HG02884 (cell line): Measurements from ENCODE around the gene FUOM.
"Not testable (repeated sequence)": the region's sequence is repeated elsewhere in the genome, so short reads cannot be mapped to it uniquely, and the experiment has no call there.

ENCODE experiments used
- ATAC-seq: cut with Tn5 transposase; IDR thresholded peaks from one replicate; pipeline ENCODE4 v1.9.1; 2021; ENCODE audit warnings: mild to moderate bottlenecking, moderate library complexity; ENCODE audit not compliant: unreplicated experiment

The FUOM gene

DNA sequence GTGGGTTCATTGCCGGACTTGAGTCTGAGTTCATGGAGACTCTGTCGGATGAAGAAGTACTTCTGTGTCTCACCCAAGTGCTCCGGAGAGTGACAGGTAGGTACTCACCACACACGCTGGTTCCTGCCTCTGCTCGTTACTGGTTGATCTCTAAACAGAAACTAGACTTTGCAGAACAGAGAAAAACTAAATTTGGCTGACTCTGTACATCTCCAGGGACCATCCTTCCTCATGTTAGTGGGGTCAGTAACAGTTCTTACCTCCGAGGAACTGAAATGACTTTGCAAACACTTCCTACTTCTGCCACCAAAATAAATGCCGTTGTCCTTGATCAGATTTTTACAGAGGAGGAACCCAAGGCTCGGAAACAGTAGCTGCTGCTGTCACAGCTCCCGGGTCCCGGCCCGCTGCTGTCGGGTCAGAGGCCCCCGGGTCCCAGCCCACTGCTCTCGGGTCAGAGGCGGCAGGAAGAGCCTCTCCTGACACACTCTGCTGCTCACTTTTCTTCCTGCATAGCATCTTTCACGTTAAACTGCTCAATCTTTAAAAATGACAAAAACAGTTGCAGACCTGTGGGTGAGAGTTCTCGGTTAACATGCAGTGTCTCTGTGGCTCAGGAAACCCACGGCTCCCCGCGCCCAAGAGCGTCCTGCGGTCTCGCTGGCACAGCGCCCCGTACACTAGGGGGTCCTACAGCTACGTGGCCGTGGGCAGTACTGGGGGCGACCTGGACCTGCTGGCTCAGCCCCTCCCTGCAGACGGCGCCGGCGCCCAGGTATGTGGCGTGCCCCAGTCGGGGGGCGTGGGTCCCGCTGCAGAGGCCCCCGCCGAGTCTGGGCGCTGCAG, 31.4 kb upstream of the FUOM start:
- ATAC-seq, result peak; percentile 85

DNA sequence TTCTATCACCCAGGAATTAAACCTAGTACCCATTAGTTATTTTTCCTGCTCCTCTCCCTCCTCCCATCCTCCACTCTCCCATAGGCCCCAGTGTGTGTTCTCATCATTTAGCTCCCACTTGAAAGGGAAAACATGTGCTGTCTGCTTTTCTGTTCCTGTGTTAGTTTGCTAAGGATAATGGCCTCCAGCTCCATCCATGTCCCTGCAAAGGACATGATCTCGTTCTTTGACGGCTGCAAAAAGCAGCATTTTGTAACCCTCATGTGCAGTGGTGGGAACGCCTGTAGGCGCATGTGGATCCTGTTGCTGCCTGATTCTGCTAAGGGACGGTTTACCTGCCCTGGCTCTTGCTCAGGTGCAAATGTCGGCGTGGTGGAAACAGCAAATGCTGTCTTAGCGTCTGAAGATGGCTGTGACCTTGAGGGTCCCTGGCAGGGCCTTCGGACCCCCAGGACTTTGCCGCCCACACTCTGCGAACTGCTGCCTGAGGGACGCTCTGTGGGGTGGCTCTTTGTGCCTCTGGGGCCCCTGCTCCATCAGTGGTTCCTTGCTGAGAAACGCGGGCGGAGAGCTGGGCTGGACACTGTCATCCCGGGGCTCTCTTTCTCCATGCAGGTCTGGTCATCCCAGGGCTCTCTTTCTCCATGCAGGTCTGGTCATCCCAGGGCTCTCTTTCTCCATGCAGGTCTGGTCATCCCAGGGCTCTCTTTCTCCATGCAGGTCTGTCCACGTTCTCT, 30.6 kb upstream of the FUOM start:
- ATAC-seq, result no peak

DNA sequence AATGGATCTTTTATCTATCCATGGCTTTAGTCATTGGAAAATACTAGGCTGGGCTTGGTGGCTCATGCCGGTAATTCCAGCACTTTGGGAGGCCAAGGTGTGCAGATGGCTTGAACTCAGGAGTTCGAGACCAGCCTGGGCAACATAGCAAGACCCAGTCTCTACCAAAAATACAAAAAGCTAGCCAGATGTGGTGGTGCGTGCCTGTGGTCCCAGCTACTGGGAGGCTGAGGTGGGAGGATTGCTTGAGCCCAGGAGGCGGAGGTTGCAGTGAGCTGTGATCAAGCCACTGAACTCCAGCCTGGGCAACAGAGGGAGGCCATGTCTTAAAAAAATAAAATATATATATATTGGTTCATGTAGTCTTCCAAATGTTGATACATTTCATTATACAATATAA, 29.1 kb upstream of the FUOM start:
- ATAC-seq, result not testable (repeated sequence)

DNA sequence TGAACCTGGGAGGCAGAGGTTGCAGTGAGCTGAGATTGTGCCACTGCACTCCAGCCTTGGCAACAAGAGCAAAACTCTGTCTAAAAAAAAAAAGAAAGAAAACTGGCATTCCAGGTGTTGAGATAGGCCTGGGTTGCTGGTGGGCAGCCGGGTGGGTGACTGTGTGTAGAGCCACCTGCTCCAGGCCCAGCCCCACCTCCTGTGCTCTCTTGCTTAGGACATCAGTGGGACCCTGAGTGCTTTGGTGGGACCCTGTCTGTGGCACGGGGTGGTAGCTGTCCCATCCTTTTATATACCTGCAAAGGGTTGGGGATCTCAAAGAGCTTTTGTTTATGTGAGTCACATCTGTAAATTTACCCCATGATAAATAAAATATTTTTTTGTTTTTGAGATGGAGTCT, 27.4 kb upstream of the FUOM start:
- ATAC-seq, result no peak

DNA sequence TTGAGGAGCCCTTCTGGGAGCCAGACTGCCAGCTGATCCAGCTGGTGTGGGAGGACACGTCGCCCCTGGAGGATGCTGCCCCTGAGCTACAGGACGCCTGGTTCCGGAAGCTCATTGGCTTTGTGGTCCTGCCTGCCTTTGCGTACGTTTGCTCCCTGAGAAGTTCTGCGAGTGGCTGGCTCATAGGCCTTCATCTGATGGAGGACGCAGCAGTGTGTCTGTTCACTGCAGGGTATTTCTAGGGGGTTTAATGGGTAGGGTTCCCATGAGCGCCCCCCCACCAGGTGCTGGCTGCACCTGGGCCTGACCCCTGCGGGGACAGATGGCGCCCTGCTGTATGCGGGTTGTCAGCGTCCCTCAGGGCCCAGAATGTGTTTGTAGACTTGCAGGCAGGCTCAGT, 26.3 kb upstream of the FUOM start:
- no peak for ATAC-seq

DNA sequence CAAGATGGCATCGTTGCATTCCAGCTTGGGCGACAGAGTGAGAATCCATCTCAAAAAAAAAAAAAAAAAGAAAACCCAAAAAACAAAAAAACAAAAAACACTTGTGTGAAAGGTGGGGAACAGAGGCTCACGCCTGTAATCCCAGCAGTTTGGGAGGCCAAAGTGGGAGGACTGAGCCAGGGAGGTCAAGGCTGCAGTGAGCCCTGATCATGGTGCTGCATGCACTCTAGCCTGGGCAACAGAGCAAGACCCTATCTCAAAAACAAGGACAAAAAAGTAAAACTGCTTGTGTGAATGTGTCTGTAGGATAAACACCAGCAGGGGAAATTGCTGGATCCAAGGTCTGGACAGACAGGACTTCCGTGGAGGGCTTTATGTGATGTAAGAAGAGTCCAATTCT, 25.7 kb upstream of the FUOM start:
- ATAC-seq, result no peak

DNA sequence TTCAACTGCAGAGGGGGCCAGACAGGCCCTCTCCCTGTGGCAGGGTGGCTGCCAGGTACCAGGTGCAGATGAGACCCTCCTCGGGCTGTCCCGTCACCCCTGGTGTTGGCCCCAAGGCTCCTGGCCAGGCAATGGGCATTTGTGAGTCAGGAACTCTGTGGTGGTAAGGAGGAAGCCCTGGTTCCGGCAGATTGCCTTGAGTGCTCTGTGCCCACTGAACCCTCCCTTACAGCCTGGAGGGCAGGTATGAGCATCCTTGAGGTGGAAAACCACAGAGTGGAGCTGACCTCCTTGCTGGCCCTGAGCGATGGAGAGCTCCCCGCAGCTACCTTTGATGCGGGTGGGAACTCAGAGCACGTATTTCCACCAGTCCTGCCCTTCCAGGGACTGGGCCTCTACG, 23.2 kb upstream of the FUOM start:
- ATAC-seq, result no peak

DNA sequence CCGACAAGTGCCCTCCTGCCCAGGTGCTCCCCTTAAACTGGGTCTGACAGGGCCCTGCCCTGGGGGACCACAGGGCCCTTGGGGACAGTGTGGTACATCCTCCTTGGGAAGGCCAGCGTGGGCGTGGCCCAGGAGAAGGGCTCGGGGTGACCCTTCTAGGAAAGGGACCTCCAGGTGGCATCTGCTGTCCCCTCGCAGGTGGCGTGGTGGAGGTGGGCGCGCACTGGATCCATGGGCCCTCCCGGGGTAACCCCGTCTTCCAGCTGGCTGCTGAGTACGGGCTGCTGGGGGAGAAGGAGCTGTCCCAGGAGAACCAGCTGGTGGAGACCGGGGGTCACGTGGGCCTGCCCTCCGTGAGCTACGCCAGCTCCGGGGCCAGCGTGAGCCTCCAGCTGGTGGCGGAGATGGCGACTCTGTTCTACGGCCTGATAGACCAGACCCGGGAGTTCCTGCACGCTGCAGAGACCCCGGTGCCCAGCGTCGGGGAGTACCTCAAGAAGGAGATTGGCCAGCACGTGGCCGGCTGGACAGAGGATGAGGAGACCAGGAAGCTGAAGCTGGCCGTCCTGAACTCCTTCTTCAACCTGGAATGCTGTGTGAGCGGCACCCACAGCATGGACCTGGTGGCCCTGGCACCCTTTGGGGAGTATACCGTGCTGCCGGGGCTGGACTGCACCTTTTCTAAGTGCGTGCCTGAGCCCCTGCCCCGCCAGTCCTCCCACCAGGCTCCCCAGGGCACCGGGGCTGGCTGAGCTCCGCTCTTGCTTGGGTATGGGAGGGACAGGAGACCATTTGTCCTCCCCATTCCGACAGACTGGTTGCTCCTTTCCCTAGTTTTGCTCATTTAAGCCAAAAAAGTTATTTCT, 22.2 kb upstream of the FUOM start:
- ATAC-seq, result no peak

DNA sequence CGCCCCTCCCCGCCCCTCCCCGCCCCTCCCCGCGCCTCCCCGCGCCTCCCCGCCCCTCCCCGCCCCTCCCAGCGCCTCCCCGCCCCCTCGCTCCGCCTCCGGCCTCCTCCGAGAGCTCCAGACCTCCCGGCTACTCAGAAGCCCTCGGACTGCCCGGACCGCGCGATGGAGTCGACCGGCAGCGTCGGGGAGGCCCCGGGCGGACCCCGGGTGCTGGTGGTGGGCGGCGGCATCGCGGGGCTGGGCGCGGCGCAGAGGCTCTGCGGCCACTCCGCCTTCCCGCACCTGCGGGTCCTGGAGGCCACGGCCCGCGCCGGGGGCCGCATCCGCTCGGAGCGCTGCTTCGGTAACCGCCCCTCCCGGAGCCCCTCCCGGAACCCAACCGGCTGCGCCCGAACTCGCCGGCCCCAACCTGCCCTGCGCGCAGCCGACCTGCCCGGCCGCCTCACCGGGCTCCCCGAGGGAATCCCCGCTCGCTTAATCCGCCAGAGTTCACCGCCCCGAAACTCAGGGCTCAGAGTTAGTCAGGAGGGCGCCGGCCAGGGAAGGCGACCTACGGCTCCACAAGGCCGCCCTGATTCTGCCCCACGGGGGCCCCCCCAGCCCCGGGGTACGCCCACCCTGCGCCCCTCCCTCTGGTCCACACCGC, 21.5 kb upstream of the FUOM start, which contains the start of gene PAOX:
Gene PAOX (plus strand): TSS at position 111 of the 649 bp plus-strand sequence. CDS start 55 bp downstream, at position 166.
- ATAC-seq, result peak; percentile 54

DNA sequence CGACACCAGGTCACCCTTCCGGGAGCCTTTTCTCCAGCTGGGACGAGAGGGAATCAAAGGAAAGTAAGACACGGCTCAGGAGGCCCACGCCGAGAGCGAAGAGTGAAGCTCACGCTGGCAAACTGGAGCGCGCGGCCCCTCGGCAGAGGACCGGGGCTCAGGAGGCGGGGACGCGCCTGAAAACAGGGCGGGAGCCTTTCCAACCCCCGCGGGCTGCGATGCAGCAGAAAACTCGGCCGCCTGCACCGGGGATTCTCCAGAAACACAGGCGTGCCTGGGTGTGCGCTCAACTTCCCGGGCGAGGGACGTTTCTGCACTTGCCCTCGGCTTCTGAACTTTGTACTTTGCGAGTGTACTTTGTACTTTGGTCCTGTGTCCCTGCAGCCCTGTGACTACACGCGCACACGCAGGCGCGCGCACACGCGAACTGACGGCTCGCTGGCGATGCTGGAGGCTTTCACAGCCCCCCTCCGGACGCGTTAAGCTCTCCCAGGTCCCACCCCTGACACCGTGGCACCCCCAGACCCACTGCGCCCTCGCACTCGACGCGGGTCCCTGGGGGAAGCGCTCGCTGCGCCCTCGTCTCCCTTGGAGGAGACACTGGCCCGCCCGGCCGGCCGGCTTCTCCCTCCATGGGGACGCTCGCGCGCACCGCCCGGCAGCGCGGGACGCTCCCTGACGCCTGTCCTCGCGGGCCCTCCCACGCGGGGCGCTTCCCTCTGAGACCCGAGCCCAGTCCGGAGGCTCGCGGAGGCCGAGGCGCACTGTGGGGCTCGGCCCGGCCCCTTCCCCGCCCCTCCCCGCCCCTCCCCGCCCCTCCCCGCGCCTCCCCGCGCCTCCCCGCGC, 20.7 kb upstream of the FUOM start:
- ATAC-seq, result peak; percentile 34

DNA sequence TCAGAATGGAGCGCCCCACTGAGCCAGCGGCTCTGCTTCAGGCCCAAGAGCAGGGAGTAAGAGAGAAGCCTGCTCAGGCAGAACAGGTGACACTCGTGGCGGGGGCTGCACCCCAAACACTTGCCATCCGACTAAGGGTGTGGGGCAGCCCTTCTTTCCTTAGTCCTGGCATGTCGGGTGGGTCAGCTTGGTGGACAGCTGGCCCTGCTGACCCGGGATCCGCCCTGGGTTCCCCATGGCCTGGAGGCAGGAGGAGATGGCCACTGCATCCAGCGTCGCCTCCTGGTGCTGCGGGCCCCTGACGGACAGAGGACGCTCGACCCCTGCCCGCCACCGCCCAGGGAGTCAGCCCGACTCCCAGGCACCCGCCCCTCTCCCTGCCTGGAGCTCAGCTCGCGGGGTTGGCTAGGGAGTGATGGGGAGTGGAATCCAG, 20.0 kb upstream of the FUOM start:
- no peak for ATAC-seq

DNA sequence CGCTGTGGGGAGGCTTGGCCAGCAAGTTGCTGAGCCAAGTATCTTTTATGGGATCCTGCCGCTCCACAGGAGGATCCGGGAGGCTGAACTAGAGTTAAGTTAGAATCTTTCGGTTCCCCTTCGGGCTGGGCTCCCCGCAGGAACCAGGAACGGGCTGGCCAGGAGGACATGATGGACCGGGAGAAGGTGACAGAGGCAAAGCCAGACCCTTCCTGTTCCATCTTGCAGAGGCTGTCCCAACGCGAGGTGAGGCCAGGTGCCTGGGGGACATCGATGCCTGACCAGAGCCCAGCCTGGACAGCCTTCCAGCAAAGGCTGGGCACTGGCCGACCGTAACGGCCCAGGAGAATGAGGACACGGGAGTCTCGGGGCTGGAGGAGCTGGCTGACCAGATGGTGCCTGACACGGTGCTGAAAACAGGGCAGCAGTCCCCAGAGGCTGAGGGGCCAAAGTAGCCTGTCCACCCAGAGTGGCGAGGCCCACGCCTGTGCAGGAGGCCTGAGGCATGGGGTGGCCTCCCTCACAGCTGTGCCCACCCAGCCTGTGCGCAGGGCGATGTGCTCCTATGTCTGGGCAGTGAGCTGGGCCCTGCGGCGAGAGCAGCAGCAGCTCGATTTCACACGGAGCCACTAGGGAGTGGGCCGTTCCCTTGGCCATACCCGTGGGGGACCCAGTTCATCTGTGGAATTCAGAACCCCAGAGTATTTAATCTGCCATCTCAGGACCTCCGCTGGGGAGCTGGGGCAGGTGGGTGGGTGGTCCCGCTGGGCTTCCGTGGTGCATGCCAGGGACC, 19.4 kb upstream of the FUOM start:
- no peak for ATAC-seq

DNA sequence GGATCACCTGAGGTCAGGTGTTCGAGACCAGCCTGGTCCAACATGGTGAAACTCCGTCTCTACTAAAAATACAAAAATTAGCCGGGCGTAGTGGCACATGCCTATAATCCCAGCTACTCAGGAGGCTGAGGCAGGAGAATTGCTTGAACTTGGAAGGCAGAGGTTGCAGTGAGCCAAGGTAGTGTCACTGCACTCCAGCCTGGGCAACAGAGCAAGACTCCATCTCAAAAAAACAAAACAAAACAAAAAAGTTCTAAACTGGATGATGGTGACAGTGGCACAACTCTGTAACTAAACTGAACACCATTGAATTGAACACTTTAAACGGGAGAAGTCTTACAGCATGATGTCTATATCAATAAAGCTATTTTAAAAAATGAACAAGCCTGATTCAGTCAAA, 18.4 kb upstream of the FUOM start:
- not testable (repeated sequence) for ATAC-seq

DNA sequence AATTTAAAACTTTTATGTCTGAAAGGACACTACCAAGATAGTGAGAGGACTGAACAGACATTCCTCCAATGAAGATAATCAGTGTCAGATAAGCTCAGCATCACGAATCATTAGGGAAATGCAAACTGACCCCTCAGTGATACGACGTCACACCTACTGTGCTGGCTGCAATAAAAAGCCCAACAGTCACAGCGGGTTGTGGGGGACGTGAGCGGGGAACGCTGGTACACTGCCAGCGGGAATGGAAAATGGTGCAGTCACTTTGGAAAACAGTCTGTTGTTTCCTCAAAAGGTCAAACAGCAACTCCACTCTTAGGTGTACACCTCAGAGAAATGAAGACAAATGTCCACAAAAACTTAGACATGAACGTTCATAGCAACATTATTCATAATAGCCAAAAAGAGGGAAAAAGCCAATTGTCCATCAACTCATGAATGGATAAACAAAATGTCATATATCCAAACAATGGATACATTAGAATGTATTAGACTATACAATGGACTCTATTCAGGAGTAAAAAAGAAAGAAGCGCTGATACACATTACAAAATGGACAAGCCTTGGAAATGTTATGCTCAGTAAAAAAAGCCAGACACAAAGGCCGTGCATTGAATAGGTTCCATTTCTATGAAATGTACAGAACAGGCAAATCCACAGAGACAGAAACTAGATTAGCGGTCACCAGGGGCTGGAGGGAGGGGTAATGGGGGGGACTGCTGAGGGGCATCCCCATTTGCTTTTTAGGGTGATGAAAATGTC, 17.7 kb upstream of the FUOM start:
- ATAC-seq, result no peak

DNA sequence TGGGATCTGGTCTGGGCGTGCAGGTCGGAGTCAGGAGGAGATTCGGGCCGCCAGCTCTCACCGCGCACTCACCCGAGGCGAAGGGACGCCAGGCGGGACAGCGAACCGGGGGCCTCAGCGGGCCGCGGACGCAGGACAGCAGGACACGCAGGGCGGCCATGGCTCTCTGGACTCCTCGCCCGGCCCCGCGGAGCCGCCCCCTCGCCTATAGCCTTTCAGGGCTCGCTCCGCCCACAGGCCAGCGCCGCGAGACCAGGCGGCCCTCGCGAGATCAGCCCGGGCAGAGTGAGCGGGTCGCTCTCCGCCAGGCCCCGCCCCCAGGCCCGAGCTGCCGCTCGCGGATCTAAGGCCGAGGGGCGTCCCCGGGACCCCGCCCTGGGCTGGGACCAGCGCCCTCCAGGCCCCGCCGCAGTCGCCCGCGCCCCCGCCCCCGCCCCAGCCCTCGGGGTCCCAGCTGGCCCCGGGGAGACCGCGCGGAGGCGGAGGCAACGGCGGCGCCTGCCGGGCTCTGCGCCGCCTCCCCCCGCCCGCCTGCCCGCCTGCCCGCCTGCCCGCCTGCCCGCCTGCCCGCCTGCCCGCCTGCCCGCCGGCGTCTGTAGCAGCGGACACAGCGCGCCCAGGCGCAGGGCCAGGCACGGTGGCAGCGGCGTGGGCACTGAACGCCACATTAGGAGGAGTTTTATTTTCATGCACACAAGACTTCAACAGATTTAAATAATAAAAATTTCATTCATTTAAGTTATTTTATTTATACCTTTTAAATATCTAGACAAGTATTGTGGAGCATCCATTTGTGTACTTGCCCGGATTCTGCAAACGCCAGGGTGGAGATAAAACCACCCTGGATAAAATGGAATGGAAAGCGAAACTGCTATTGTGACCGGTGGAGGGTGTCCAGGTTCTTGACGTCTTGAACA, 15.6 kb upstream of the FUOM start, which contains the start of gene ECHS1:
Gene ECHS1 (minus strand): TSS at position 181 of the 917 bp plus-strand sequence. CDS start 21 bp downstream, at position 160.
- ATAC-seq, result peak; percentile 85

DNA sequence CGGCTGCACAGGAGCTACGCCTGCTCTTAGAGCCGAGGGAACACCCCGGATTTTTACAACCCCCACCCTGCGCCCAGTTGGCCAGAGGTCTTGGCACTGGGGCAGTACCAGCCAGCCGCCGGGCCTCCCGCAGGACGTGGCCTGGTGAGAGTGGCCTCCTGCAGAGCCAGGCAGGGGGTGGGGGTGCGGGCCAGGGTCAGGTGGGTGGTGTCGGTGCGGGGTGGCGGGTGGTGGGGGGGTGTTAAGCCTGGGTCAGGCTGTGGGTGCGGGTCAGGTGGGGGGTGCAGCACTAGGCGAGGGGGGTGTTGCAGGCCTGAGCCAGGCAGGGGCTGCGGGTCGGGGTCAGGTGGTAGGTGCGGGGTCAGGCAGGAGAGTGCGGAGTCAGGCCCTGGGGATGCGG, 14.7 kb upstream of the FUOM start:
- ATAC-seq, result no peak
